ENCODE data around the gene DPYSL3. TPM values are rescaled to one million over a fixed set of nuclear protein-coding genes. Genes with fewer than 3 reads are reported as not detected.

DPYSL3 gene
- total RNA-seq (ENCODE audit: low replicate concordance) = 414 and 462 TPM in 2 replicates

DNA sequence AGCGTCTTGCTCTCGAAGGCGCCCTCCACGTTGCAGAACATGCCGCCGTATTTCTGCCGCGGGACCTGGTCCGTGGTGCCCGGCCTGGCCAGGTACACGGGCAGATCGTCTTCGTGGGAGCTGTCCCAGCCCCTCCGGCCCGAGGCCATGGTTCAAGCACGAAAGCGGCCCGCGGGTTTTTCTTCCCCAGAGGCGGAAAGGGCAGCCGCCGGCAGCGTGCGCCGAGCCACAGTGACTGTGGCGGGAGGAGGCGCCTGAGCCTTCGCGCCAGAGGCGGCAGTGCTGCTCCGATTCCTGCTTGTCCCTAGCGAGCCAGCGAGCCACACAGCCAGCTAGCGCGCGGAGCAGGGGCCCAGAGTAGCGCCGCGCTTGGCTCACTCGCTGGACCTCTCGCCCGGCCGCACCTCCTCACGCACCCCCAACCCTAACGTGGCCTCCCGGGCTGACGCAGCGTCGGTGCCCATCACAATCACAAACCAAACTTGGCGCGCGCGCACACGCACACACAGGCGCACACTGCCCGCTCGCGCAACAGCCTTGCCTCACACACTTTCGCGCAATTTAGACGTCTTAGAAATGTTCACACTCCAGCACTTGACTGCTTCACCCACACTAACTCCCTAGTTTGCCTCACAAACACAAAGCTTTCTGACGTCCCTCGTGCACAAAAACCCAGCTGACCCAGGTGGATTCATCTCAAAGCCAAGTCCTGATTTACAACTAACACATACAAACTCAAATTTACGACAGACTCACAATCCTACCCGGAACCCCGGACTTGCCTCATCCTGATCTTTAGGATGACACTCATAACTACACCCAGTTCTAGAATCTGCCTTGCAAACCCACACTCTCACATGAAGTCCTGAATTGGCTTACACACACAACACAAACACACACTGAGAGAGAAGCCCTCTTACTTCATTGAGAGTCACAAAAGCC, at the start of gene DPYSL3:
TSS of gene DPYSL3 (minus strand) at position 359 of the 942 bp plus-strand sequence. CDS start at position 149, 210 bp downstream.
- peak within 1 kb of the TSS; percentile 78 for H3K9ac ChIP-seq
- TF ChIP-seq, protein P1, sequence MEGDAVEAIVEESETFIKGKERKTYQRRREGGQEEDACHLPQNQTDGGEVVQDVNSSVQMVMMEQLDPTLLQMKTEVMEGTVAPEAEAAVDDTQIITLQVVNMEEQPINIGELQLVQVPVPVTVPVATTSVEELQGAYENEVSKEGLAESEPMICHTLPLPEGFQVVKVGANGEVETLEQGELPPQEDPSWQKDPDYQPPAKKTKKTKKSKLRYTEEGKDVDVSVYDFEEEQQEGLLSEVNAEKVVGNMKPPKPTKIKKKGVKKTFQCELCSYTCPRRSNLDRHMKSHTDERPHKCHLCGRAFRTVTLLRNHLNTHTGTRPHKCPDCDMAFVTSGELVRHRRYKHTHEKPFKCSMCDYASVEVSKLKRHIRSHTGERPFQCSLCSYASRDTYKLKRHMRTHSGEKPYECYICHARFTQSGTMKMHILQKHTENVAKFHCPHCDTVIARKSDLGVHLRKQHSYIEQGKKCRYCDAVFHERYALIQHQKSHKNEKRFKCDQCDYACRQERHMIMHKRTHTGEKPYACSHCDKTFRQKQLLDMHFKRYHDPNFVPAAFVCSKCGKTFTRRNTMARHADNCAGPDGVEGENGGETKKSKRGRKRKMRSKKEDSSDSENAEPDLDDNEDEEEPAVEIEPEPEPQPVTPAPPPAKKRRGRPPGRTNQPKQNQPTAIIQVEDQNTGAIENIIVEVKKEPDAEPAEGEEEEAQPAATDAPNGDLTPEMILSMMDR (IDR thresholded peaks at IDR 0.05) = peak; percentile 48
- TF ChIP-seq EZH2phosphoT487 (IDR thresholded peaks at IDR 0.05) = no peak
- H3K4me2 ChIP-seq = peak within 1 kb of the TSS; percentile 100
- Mint-ChIP-seq H3K4me1 (peaks cover 26% of the 10 kb centered on the region), H3K27ac (peak within 1 kb of the TSS; percentile 93), H3K9me3 (no peaks in the 10 kb centered on the region), H3K27me3 (ENCODE audit: insufficient read depth, low read depth) (peaks cover 4% of the 10 kb centered on the region), H3K36me3 (peaks cover 4% of the 10 kb centered on the region), H3K4me3 (peak within 1 kb of the TSS; percentile 89)
- peaks cover 58% of the 10 kb centered on the region for H3K79me2 ChIP-seq (ENCODE audit: low read depth)
- peak within 1 kb of the TSS; percentile 93 for H3K4me3 ChIP-seq
- peak; percentile 93 for DNase-seq (ENCODE audit: low spot score)
- H3F3A ChIP-seq (ENCODE audit: low read depth) = peaks cover 32% of the 10 kb centered on the region
- peaks cover 4% of the 10 kb centered on the region for H3K36me3 ChIP-seq
- H3K27me3 ChIP-seq = peaks cover 5% of the 10 kb centered on the region
- peak within 1 kb of the TSS; percentile 50 for H3K27ac ChIP-seq
- H3K9me3 ChIP-seq (ENCODE audit: low read depth) = no peaks in the 10 kb centered on the region
- peaks cover 45% of the 10 kb centered on the region for H3K4me1 ChIP-seq
- H4K20me1 ChIP-seq (ENCODE audit: low read depth) = peaks cover 3% of the 10 kb centered on the region
- peak within 1 kb of the TSS; percentile 92 for H2AFZ ChIP-seq (replicated peaks)

DNA sequence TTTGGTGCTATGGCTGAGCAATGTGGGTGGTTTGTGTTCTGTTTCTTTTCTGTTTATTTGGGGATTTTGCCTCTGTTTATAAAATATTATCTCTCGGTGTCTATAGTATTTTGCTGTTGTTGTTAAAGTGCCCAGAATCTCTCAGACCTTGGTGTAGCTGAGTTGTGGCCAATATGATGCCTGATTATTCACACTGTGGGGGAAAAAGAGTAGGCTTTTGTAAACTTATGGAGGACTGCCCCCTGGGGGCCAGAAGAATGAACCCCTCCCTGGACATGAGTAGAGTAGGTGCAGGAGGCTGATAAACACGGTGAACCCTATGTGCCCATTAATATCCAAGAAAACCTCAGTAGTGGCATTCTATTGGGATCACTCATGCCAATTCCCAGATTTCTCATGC, 49.0 kb upstream of the DPYSL3 start:
- no peak overlapping the region for H3K9ac ChIP-seq
- TF ChIP-seq EZH2phosphoT487 (IDR thresholded peaks at IDR 0.05) (no peak), EZH2 (IDR thresholded peaks at IDR 0.05) (no peak)
- TF ChIP-seq, protein P1 (IDR thresholded peaks at IDR 0.05) = peak; percentile 72
- no peaks in the 10 kb centered on the region for H3K36me3 ChIP-seq
- H3K9me3 Mint-ChIP-seq = no peaks in the 10 kb centered on the region
- peaks cover 3% of the 10 kb centered on the region for H3K27me3 Mint-ChIP-seq (ENCODE audit: insufficient read depth, low read depth)
- H3K4me3 Mint-ChIP-seq = no peak overlapping the region
- H3K4me1 ChIP-seq = peaks cover 65% of the 10 kb centered on the region
- no peaks in the 10 kb centered on the region for H4K20me1 ChIP-seq (ENCODE audit: low read depth)
- peaks cover 67% of the 10 kb centered on the region for H3K4me1 Mint-ChIP-seq
- H3K27me3 ChIP-seq = no peaks in the 10 kb centered on the region
- peak overlapping the region; percentile 14 for H3K27ac Mint-ChIP-seq
- DNase-seq (ENCODE audit: low spot score) = peak; percentile 80
- H3K4me3 ChIP-seq = no peak overlapping the region
- H3K36me3 Mint-ChIP-seq = no peaks in the 10 kb centered on the region
- H3K27ac ChIP-seq = peak overlapping the region; percentile 43
- H3K79me2 ChIP-seq (ENCODE audit: low read depth) = peaks cover 64% of the 10 kb centered on the region
- peaks cover 57% of the 10 kb centered on the region for H3F3A ChIP-seq (ENCODE audit: low read depth)
- H2AFZ ChIP-seq (replicated peaks) = peak overlapping the region; percentile 38
- H3K9me3 ChIP-seq (ENCODE audit: low read depth) = no peaks in the 10 kb centered on the region
- H3K4me2 ChIP-seq = peak overlapping the region; percentile 87

DNA sequence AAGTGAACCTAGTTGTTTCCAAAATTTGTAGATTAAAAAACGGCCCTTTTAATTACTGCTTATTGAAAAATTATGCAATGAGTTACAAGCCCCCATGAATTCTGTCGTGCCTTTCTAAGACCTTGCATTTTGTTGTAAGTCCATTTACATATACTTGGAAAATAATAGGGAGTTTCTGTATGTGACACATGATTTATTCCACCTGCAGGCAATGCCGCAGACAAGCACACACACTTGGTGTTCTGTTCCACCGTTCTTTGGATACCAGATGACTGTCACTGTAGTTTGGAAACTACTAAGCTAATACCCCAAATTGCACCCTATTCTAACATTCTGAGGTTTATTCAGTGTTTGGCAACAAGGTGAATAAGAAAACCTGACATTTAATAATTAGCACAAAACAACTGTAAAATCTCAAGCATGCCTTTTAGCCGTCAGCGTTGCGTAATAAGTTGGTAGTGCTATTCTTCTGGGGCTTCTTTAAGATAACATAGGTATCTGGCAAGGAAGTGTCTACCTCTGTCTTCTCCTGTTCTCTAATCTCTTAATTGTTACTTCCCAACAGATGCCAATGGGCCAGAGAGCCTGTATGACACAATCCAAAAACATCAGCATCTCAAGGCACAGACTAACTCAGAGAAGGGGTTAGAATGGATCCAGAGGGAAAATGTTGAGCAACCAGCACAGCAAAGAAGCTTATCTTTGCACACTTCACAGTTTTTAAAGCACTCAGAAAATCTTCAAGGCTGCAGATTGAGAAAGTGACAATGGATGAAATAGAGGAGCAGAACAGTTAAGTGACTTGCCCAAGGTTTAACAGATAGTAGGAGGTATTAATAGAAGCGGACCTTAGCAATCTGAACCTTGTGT, 48.2 kb upstream of the DPYSL3 start:
- H3K4me1 Mint-ChIP-seq = peaks cover 62% of the 10 kb centered on the region
- H3K9me3 ChIP-seq (ENCODE audit: low read depth) = no peaks in the 10 kb centered on the region
- H3K27ac ChIP-seq = peak overlapping the region; percentile 43
- H3K4me3 ChIP-seq = no peak overlapping the region
- peaks cover 50% of the 10 kb centered on the region for H3F3A ChIP-seq (ENCODE audit: low read depth)
- TF ChIP-seq, protein P1 (IDR thresholded peaks at IDR 0.05) = no peak
- TF ChIP-seq EZH2 (IDR thresholded peaks at IDR 0.05) = no peak
- no peak for TF ChIP-seq EZH2phosphoT487 (IDR thresholded peaks at IDR 0.05)
- no peak overlapping the region for H3K4me3 Mint-ChIP-seq
- DNase-seq (ENCODE audit: low spot score) = no peak
- H3K9me3 Mint-ChIP-seq = no peaks in the 10 kb centered on the region
- peak overlapping the region; percentile 38 for H2AFZ ChIP-seq (replicated peaks)
- H3K79me2 ChIP-seq (ENCODE audit: low read depth) = peaks cover 57% of the 10 kb centered on the region
- no peaks in the 10 kb centered on the region for H3K36me3 Mint-ChIP-seq
- no peaks in the 10 kb centered on the region for H4K20me1 ChIP-seq (ENCODE audit: low read depth)
- H3K36me3 ChIP-seq = no peaks in the 10 kb centered on the region
- H3K27me3 Mint-ChIP-seq (ENCODE audit: insufficient read depth, low read depth) = peaks cover 3% of the 10 kb centered on the region
- peak overlapping the region; percentile 17 for H3K4me2 ChIP-seq
- peaks cover 60% of the 10 kb centered on the region for H3K4me1 ChIP-seq
- no peak overlapping the region for H3K9ac ChIP-seq
- no peaks in the 10 kb centered on the region for H3K27me3 ChIP-seq
- no peak overlapping the region for H3K27ac Mint-ChIP-seq

Data from neural progenitor cell (in vitro differentiated cells).